ENCODE data around the gene GPR31.
"Not testable (repeated sequence)": the region's sequence is repeated elsewhere in the genome, so short reads cannot be mapped to it uniquely, and the experiment has no call there.

GPR31 gene, protein sequence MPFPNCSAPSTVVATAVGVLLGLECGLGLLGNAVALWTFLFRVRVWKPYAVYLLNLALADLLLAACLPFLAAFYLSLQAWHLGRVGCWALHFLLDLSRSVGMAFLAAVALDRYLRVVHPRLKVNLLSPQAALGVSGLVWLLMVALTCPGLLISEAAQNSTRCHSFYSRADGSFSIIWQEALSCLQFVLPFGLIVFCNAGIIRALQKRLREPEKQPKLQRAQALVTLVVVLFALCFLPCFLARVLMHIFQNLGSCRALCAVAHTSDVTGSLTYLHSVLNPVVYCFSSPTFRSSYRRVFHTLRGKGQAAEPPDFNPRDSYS

DNA sequence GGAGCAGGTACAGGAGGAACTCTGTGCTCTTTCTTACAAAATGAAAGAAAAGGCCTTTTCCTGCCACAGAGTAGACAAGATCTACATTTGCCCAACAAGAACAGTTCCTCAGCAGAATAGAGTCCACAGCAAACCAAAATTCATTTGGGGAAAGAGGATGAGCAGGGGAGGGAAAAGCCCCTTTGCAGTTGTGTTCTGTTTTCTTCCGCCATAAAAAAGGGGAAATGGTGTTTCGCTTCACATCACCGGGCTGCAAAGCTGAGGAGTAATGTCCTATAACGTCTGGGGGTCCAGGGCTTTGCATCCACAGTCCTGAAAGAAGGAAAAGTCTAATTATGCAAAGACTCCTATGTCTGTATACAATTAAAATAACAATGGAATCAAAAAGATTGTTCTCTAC lies at the start of gene GPR31:
GPR31 (minus strand) TSS at position 118 of the 400 bp plus-strand sequence. CDS start 149 bp downstream, outside the sequence.
- no peak for DNase-seq (ENCODE audit: low read depth)

DNA sequence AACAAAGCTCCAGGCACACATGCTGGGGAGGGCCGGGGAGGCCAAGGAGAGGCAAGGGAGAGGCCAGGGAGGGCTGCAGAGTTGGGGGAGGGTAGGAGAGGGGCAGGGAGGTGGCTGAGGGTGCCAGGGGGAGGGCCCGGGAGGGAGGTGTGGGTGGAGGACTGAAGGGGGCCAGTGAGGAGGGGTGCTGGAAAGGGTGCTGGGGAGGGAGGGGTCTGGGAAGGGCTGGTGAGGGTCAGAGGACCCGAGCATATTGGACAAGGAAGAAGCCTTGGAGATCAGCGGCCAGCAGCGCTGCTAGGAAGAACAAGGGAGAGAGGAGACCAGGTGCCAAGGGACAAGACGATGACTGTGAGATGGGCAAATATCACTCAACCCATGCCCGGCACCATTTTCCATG lies 49.7 kb upstream of the GPR31 start:
- DNase-seq (ENCODE audit: low read depth), result no peak

DNA sequence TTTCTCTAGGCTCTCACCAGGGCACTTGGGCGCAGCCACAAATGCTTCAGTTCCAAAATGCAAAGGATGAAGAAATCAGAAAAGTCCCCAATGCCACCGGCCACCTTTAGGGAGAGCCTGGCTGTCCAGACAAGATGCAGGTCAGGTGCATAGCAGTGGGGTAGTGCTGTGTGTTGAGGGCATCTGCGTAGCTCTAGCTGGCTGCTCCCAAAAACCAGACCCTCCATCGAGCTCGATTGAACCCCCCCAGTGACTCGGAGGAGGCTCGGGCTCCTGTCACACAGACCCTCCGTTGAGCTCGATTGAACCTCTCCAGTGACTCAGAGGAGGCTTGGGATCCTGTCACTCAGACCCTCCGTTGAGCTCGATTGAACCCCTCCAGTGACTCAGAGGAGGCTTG lies 47.5 kb upstream of the GPR31 start:
- DNase-seq (ENCODE audit: low read depth), result not testable (repeated sequence)

DNA sequence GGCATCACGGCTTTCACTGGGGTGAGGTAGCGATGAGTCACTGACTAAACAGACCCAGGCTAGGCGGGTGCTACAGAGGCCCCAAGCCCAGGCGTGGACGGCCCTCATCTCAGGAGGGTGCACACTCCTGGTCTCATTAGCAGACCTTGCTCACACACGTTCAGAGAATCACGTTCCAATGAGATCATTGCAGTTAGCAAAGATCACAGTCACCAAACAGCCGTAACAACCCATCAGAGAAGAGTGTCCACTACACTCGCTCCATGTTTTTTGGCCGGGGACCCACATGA lies 46.2 kb upstream of the GPR31 start:
- DNase-seq (ENCODE audit: low read depth), result not testable (repeated sequence)

DNA sequence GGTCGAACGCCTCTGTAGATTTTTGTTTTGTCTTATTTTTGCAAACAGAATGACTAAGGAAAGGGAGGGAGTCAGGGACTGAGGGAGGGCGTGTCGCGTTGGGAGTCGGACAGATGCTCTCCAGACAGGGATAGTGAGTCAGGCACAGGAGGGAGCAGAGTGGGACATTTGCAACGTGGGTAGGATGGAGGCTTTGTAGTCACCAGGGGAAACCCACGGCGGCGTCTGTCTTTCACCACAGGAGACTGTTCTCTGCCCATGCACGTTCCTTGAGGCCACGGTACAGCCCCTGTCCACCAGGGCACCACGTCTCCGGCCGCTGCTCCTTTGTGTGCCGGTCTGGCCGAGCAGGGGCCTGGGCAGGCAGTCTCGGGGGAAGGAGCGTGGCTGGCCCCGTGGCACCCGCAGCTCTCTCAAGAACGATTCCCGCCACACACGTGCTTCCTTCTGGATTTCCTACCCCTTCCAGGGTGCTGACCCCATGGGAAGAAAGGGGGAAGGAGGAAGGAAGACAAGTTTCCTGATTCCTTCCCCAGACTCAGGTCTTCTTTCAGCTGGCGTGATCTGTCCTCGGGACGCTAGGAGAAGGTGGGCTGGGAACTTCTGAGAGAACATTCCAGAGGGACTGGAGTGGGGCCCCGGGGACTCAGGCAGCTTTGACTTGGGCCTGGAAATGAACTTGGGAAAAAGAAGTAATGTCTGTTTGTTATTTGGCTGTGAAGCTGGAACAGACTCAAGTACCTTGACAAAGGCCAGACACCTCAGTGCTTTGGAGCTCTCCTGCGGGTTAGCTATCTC lies 45.7 kb upstream of the GPR31 start:
- DNase-seq (ENCODE audit: low read depth), result not testable (repeated sequence)

DNA sequence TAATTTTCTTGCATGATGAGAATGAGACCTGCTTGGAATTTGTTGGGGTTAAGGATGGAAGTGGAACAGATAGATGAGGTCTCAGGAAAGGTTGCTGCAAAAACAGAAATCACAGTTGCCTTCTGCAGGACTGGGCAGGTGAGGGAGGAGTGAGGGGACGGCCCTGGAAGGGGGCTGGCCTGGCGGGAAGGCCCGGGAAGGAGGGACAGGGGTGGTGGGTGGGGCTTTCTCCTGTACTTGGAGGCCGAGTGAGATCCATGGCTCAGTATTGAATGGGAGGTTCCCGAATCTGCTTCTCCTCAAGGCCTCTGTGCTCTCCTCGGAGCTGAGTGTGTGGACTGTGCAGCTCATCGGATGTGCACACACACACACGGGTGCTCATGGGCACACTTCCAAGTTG lies 44.8 kb upstream of the GPR31 start:
- DNase-seq (ENCODE audit: low read depth), result not testable (repeated sequence)

DNA sequence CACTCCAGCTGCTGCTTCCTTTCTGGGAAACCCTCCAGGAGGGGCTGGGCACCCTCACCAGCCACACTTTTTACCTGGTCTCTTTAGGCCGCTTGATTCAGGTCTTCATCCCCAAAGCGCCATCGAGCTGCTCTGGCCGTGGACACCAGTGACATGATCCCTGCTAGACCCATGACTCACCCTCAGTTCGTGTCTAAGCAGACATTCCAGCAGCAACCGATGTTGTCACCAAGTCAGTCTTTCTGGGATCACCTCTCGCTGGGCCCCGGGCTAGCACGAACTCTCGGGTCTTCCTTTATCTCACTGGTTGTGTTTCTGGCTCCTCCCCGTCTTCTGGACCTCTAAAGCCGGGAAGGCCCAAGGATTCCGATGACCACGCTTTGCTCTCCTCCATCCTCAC lies 43.0 kb upstream of the GPR31 start:
- no peak for DNase-seq (ENCODE audit: low read depth)

DNA sequence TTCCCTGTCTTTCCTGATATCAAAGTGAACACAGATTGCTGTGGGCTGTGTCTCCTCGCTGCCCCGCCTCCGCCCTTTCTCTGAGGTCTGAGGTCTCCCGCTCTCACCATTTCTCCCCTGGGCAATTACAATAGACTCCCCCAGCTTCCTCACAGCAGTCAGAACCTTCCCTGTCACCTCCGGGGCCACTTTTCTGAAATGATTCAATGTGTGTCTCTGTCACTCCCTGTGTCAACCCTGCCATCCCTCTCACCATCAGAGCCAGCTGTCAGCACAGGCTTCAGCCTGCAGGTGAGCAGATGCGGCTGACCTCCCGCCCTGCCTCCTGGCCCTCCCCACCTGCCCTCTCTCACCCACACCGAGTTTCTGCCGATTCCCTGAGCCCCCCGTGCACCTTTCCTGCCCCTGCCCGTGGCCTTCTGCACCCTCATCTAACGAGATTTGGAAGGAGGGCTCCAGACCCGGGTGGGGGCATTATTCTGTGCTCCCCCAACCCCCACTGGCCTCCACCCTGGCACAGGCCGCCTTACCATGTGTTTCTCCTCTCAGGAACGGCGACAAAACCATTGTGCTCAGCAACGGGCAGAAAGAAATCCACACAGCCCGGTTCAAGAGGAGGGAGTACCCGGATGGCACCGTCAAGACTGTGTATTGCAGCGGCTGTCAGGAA lies 38.3 kb upstream of the GPR31 start:
- not testable (repeated sequence) for DNase-seq (ENCODE audit: low read depth)

DNA sequence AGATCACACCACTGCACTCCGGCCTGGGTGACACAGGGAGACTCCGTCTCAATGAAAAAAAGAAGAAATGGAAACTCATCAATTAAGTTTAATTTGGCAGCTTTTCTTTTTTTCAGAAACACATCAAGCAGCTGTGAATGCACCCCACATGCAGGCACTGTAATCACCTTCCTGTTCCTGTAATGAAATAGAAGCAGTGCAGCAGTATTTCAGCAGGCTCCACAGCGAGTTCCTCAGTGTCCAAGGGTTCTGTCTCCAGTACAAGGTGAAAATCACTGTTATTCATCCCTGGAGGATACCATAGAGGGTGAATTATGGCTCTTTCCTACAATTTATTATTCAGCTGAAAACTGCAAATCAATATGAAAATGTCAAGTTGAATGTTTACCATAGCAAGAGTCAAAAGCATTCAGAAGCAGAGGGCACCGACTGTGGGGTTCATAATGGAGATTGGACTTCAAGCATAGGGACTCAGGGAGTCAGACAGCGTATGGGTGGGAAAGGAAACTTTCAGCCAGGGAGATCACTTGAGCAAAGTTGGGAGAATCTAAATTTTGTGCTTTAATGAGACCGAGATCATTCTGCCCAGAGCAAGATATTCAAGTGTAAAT lies 35.8 kb upstream of the GPR31 start:
- not testable (repeated sequence) for DNase-seq (ENCODE audit: low read depth)

DNA sequence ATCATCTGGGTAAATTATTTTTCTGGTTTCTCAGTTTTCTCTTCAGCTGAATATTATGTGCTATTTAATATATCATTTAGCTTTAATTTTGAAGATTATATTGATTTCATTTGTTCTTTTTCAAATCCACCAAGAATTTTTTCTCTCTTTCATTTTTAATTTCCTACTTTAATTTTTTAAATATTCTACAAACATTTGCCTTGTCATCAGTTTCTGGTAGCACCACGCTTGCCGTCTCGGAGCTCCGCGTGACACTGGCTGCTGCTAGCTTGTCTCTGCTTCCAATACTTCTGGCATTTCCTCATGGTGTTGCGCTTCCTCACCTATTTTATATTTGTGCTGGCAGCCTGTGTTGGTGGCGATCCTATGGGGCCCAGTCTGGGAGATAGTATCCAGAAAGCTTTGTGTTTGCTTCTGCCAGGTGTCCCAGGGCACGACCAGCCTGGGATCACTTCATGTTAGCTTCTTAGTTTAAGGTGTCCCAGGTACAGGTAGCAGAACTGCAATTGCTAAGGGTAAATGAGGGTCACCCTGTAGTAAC lies 33.3 kb upstream of the GPR31 start:
- not testable (repeated sequence) for DNase-seq (ENCODE audit: low read depth)

DNA sequence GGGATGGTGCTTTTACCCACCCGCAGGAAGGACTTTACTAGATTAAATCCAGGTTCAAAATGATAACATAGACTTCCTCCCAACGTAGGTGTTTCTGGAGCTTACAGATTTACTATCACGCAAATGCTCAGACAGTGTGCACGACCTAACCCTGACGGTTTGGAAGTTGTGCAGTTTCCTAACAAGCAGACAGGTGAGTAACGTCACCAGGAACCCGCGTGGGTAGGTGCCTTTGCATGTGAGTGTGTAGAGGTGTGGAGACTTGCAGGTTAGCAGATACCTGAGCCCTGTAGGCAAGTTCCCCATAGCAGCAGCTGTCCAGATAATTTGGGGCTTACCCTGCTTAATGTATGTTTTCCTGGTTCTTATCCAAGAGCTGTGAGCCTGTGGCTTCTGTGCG lies 29.5 kb upstream of the GPR31 start:
- not testable (repeated sequence) for DNase-seq (ENCODE audit: low read depth)

DNA sequence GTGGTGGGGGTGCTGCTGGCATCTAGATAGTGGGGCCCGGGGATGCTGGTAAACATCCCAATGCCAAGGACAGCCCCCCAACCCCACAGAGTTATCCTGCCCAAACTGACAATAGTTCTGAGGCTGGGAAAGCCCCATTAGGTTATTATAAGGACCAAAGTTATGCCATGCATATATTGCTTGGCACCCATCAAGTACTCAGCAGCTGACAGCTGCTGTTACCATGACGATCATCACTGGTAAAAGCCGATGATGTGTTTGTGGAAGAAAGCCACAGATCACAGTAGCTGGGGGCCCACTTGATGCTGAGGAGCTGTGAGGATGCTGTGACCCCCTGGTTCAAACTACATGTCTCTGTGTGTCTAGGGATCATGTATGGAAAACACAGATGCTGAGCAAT lies 27.3 kb upstream of the GPR31 start:
- DNase-seq (ENCODE audit: low read depth), result not testable (repeated sequence)

DNA sequence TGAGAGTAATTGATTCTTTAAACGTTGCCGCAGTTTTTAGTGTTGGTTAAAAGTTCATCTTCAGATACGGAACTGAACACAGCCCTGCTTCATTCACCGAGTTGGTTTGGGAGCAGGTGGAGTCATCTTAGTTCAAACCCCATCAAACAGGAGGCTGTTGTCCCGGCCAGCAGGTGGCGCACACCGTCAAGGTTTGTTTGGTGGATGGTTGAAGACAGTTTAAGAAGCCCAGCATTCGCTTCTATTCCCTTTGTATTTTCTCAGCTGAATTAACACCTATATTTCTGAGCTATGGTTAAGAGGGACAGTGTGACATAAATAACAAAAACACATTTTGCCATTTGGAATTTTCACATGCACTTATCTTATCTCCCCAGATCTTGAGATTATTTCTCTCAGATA lies 25.1 kb upstream of the GPR31 start:
- DNase-seq (ENCODE audit: low read depth), result not testable (repeated sequence)

DNA sequence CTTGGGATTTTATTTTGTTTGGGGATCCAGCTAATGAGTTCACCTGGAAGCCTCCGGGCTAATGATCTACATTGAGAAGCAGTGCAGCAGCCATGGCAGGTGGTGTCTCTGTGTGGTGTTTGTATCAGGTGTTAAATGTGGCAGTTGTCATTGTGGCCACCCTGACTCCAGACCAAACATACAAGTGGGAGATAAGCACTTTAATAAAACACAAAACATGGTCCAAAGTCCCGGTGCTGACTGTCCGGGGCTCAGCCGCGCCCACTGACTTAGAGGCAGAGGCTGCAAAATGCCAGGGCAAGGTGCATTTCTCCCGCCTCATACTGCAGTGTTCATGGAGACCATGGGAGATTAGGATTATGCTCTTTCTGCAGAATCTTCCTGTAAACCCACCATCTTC lies 23.6 kb upstream of the GPR31 start:
- not testable (repeated sequence) for DNase-seq (ENCODE audit: low read depth)

DNA sequence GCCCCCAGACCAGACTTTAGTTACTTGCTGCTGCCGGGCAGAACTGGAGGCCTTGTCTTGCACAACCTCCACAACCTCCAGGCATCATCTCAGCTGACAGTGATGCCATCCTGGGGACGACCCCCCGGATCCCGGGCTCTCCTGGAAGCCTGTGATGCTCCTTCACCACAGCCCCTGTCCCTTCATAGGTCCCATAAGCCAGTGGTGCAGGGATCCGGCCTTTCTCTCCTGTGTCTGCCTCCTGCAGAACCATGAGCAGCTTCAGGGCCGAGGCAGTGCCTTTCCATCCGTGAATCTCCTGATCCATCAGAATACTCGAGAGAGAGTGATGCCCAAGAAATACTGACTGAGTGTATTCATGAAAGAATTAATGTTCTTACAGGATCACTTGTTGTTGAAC lies 22.3 kb upstream of the GPR31 start:
- not testable (repeated sequence) for DNase-seq (ENCODE audit: low read depth)

DNA sequence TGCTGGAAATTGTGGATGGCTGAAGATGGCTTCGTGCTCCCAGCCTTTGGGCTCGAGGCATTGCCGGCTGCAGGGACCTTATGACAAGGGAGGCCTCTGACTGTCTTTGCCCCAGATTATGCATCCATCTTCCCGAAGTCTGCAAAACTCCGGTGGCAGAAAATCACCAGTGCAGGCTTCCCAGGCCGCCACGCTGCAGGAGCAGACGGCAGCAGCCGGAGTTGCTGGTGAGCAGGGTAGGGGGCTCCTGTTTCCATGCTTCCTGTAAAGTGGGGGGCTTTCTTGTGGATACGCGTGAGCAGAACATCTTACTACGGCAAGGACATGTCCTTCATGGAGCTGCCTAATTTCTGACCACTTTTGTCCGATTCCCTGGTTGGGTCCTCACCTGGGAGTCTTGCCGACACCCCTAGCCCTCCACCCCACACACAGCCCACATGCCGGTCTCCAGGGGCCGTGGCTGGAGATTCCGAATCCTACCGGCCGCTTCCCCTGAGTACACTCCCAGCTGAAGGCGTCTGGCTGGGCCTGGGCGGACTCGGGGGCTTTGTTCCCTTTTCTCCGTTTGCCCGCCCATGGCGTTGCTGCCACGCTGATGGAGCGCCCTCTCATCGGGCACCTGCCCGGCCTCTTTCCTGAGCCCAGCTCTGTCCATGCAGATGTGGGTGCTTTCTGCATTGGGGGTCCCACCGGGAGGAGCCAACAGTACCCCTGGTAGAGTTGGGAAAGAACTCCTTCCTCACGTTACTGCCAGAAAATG lies 21.3 kb upstream of the GPR31 start:
- not testable (repeated sequence) for DNase-seq (ENCODE audit: low read depth)

DNA sequence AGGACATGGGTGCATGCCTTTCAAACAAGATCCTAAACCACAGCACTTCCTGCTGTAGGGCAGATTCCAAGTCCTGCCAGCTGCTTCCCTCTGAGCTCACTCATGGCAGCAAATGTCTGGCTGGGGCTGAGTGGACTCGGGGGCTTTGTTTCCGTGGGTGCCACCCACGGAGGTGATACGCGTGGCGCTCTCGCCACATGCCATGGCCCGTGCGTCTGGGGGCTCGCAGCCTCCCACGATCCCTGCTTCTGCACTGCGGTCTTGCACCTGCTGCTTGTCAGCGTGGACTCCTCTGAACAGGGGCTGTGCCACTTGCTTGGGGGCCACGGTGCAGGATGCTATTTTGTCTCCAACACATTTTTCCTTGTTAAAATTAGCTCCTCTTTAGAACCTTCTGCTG lies 19.5 kb upstream of the GPR31 start:
- not testable (repeated sequence) for DNase-seq (ENCODE audit: low read depth)

DNA sequence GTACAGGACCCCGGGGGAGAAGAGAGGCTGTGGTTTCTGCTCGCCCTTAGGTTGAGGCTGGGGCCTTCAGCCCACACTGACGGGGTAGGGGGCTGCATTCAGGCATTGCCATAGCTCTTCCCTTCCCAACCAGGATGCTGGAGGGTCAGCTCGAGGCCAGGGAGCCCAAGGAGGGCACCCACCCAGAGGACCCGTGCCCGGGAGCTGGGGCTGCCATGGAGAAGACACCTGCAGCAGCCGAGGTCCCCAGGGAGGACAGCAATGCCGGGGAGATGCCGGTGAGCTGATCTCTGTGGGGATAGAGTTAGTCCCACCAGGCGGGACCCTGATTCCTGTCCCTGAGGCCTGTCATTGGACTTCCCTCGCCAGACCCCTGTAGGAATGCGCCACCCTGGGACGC lies 14.2 kb upstream of the GPR31 start:
- not testable (repeated sequence) for DNase-seq (ENCODE audit: low read depth)

DNA sequence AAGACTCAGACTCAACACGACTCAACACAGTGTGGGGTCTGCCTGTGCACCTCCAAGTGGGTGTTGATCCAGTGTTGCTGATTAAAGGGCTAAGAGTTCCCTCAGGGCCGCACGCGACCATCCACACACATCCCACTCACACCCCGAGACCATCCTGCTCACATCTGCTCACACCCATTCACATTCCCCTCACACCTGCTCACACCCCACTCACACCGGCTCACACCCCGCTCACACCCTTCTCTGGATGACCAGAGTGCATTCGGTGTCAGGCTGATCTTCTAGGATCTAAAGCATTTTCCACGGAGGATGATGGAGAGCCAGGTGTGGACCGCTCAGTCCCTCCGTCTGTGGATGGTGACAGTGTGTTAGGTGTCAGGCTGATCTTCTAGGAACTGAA lies 13.5 kb upstream of the GPR31 start:
- not testable (repeated sequence) for DNase-seq (ENCODE audit: low read depth)

DNA sequence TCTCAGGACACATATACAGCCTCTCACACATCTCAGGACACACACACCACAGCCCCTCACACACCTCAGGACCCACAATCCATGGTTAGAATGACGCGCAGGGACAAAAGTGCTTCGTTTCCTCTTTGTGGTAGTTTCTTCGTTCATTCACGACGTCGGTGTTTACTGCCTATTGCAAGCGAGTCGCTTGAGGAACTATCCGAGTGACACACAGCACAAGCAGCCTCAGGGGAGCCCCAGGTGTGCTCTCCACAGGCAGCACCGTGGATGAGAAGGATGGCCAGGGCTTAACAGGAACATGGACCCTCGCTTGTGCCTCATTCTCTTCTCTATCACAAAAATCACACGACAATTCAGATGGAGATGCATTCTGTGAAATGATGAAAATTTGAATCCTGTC lies 12.1 kb upstream of the GPR31 start:
- DNase-seq (ENCODE audit: low read depth), result not testable (repeated sequence)

DNA sequence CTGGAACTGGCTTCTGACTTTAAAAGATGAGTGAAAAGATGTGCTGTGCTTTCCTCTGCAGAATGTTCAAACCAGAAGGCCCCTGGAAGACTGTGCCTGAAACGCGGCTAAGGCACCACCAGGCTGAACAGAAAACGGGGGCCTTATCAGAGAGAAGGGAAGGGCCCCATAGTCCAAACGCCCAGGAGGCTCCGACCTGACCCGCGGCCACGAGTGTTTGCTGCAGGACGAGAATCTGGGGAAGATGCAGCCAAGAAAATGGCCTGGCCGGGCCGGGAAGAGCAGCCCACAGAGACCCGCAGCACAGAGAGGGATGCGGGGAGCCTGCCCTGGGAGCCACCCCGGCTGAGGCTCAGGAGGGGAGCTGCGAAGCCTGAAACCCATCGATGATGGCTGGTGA lies 10.5 kb upstream of the GPR31 start:
- not testable (repeated sequence) for DNase-seq (ENCODE audit: low read depth)

Data from activated T-cell treated with anti-CD3 and anti-CD28 coated beads for 48 hours (primary cell).